Activated T-cell treated with anti-CD3 and anti-CD28 coated beads for 4 hours (primary cell): ENCODE measurements around the gene VPS54.
"Not testable (repeated sequence)": the region's sequence is repeated elsewhere in the genome, so short reads cannot be mapped to it uniquely, and the experiment has no call there.

Experiments
- DNase-seq: peaks from one replicate; pipeline ENCODE4 v3.0.0-alpha.2; 2020

Gene VPS54

DNA sequence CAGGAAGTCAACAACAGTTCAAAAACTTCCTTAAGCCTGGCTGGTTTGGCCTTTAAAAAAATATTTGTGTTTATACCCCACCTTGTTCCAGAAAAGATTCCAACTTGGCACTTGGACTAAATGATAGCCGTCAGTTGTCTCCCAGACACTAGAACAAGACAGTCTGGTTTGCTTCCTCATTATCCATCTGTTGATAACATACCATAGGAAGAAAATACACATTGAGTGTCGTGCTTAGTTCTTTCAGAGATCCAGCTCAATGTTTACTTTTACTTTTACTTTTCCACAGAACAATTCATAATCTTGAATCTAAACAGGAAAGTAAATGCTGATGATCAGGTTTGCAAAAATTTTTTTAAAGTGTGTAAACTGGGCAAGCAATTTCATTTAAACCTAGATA lies 2.4 kb upstream of the VPS54 start:
- no peak for DNase-seq

DNA sequence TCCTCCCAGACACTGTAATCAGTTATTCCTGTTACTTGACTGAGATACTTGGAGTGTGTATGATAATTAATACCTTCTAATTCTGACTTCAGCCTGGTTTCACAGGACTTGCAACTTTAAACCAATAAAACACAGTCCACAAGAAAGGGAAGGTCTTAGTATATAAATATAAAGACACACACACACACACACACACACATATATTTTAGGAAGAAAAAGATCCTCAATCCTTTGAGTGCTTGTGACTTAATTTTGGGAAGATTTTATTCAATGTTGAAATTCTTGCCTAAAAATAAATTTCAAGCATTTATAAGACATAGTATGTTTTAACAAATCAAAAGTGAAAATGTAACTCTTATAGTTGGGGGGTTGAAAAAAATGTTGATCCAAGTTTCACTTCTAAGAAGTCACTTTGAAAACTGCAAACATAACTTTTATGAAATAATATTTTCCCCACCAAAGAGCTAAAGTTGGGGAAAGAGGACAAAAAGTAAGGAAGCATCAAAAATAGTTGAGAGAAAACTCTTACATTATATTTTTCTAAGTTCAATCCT lies 824 bp upstream of the VPS54 start:
- DNase-seq = no peak

DNA sequence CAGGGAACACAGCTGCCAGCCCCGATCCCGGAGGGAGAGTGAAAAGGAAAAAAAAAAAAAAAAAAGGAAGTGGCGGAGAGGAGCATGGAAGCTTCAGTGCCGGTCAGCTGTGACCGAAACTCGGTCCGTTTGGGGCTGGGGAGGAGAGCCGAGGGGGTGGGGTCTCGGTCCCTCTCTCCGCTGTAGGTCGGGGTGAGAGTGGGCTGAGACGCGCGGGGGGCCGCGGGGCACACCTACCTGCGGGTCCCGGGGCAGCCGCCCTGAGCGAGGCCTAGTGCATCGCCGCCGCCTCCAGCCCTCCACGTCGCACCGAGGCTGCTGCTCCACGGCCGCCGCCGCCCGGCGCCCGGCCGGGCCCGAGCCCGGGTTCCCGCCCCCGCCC lies 536 bp downstream of the VPS54 start:
- DNase-seq = no peak

DNA sequence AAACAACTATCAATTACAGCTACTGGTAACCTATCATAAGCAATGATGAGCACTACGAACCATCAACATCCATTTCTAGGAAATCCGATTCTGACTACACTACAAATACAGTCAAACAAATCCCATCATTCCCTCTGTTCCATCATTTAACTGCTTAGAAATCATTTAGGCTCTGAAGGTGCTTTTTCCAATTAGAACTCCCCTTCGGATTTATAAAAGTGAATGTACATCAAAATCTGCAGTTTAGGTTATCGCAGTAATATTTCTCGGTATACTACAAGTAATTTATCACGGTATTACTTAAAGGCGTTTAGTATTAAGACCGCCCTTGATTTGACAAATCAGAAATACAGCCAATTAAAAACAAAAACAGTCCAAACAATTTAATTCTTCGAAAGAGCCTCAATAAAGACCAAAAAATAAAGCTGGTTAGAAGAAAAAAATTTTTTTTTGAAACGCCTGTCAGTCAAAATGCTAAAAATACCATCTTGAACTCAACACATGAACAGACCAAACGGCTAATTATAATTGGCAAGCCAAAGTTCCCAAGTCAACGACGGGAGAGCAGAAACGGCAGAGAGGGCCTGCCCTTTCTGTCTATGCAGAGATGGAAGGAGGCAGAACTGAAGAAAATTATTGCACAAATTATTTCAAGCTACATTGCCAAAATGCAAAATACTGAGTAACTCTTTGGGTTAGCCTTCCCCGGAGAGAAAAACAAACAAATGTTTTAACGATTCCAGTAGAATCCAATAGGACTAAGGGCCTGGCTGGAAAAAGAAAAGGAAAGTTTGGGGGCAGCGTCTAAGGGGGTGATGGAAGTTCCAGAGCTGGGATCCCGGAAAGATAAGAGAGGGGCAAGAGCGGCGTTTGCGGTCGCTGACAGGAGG lies 1.2 kb downstream of the VPS54 start:
- DNase-seq = no peak

DNA sequence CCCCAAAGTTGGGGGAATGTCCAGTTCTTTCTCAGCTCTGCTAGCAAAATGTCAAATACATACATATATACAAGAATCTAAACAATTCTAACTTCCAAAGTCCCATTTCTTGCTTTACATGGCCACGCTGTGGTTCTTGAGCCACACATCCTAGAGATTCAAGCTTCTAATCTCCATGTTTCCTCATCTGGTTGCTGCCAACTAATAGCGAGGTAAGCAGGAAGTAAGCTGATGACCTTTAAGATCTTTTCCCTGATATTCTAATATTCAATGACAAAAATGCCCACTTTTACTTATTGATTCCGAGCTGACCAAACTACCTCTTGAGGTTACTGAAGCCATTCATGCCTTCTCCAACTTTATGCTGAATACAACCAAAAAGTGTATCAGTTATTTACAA lies 3.3 kb downstream of the VPS54 start:
- no peak for DNase-seq

DNA sequence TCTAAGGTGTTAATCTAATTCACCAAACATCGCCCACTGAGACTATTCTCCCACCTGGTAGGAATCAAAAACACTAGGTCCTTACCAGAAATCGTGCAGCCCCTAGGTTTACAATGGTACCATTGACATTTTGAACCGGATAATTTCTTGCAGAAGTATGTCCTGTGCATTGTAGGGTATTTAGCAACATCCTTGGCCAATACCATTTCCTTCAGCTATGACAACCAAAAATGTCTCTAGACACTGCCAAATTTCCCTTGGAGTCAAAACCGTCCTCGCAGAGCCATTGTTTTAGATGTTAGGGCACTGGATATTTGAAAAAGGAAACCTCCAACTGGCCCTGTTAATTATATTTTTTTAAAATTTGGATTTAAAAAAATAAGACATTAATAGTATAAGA lies 3.8 kb downstream of the VPS54 start:
- DNase-seq = no peak

DNA sequence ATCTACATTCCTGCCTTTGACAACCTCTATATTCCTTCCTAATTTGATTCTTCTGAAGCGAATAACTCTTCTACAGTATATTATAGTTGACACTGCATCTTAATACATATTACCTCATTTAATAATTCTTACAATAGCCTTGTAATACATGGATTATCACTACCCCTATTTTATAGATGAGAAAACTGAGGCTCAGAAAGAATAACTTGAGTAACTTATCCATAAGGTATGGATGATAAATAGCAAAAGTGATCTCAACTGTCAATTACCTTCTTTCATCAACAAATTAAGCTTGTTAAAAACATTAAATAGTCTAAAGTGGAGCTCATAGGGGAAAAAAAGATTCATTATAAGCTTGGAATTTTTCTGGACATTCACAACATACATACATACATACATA lies 4.6 kb downstream of the VPS54 start:
- DNase-seq = no peak

DNA sequence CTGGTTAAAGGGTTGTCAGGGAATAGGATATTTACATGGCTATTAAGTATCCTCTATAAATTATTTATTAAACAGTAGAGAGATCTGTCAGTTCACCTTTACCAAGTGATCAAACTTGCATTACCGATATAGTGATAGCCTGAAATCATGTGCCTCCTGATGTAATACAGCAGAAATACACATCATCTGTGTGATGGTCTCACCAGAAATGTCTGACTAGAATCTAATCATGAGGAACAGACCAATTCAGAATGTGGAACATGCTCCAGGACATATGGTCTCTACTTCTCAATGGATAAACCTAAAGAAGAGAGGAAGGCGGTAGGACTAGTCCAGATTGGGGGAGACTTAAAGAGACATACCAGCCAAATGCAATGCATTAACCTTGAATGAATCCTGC lies 6.2 kb downstream of the VPS54 start:
- DNase-seq = no peak

DNA sequence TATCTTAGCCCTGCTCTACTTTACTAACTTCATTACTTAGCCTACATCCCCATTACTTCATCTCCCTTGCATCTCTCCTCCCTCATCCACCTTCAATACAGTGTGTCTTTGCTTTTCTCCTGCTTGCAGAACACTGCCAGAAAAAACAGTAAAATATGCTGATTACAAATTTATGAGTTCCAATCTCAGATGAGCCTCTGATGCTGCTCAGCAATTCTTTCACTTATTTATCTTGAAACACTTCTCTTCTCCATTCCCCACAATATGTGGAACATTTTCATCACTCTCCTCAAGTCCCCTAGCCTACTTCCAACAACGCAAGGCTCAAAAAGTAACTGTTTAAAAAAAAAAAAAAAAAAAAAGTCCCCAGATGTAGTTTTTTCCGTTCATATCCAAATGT lies 7.1 kb downstream of the VPS54 start:
- DNase-seq = no peak

DNA sequence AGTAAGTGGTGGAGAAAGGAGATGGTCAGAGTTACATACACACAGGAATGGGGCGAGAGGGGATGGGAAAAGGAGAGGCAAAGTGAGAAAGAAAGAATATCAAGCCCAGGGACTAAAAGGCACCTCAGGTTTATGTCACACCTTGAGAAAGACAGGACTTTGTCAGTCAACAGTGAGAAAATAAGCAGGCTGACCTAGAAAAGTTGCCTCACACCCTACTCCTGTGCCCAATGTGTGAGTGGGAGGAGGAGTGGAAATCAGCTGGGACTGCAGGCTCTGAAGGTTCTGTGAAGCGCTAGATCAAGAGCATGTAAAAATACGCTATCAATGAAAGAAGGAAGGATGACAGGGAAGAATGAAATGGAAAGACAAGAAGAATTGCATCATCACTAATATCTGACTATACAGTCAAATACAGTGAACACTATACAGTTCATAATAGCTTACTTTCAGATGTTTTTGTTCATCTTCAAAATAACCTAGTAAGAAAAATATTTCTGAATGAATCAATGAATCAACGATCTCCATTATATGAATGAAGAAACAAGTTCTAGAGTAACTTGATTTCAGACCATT lies 10.7 kb downstream of the VPS54 start:
- no peak for DNase-seq

DNA sequence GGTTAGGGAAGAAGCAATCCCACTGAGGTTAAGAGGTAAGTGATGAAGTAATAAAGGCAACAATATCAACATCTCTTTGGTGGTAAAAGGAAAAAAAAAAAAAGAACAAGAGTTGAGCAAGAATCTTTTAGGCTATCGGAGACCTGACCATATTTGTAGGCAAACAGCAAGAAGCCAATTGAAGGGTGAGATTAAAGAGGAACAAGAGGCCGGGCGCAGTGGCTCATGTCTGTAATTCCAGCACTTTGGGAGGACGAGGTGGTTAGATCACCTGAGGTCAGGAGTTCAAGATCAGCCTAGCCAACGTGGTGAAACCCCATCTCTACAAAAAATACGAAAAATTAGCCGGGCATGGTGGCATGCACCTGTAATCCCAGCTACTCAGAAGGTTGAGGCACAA lies 11.3 kb downstream of the VPS54 start:
- DNase-seq = no peak

DNA sequence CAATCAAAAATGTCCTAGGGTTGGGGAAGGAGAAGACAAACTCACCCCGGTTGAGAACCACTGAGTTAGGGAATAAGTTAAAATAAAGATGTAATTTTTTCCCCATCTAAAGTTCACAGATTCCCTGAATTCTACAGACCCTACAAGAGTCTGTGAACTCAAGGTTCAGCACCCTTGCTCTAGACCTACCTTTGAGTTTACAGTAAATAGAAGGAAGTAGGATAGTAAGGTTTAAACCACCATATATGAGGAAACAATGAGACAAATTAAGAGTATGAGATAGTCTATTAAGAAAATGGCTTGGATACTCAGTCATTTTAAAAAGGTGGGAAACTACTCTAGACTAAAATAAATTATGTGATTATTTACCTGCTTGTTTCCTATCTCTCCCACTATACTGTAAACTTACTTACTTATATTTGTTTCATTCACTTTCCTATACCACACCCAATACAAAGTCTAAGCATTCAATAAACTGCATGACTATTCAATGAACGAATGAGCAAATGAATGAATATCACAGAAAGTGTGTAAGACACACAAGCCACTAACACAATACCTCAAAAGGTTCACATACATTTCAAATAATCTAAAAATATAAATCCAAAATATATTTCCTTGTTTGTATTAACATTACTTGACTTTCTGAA lies 13.4 kb downstream of the VPS54 start:
- DNase-seq = no peak

DNA sequence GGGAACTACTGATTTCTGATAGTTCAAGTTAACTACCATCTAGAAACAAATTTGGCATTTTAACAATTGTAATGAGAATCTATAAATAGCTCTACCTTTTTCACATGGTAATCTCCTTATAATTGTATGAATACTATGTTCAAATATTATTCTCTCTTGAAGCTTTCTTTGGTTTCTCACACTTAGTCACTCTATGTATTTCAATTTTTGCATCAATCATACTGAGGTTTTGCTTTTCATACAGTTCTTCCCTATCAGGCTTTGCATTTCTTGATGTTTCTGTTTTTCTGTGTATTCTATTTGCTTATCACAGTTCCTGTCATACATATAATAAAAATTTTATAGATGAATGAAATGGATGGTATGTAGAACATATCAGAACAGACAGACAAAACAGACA lies 16.0 kb downstream of the VPS54 start:
- no peak for DNase-seq

DNA sequence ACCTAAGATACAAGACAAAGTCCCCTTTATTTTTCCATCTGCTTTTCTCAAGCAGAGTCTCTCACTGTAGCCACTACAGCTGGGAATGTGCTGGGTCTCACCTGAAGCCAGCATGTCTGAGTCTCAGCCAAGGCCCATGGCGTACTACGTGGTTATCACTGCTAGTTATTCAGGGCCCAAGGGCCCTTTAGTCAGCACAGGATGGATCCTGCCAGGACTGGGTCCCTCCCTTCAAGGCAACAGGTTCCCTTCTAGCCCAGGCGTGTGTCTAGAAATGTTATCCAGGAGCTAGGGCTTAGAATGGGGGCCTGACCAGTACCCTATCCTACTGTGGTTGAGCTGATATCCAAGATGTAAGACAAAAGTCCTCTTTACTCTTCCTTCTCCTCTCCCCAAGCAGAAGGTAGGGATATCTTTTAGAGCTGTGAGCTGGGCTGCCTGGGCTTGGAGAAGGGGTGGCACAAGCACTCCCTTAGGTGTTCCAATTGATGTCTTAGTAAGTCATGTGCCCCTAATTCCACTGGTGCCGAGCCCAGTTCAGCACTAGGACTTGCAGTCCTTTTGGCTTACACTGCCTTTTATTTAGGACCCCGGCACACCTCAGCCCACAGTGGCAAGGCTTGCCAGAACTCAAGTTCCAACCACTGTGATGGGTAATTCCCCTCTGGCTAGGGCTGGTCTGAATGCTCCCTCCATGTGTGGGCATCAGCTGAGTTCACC lies 17.7 kb downstream of the VPS54 start:
- no peak for DNase-seq

DNA sequence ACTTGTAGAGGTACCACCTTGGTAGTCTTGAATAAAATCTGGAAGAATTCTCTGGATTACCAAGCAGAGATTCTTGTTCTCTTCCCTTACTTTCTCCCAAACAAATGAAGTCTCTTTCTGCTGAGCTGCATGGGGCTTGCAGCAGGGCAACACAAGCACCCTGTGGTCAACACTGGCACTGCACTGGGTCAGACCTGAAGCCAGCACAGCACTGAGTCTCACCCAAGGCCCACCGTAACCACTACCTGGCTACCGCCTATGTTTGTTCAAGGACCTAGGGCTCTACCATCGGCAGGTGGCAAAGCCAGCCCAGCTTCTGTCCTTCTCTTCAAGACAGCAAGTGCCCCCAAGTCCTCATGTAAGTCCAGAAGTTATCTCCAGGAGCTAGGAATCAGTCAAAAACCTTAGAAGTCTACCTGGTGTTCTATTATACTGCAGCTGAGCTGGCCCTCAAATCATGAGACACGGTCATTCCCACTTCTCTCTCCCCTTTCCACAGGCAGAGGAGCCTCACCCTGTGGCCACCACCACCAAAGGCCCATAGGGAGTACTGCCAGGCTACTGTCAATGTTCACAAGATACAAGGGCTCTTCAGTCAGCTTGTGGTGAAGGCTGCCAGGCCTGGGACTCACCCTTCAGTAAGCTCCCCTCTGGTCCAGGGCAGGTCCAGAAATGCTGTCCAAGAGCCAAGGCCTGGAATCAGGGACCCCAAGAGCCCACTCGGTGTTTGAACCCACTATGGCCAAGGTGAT lies 18.4 kb downstream of the VPS54 start:
- DNase-seq = no peak

DNA sequence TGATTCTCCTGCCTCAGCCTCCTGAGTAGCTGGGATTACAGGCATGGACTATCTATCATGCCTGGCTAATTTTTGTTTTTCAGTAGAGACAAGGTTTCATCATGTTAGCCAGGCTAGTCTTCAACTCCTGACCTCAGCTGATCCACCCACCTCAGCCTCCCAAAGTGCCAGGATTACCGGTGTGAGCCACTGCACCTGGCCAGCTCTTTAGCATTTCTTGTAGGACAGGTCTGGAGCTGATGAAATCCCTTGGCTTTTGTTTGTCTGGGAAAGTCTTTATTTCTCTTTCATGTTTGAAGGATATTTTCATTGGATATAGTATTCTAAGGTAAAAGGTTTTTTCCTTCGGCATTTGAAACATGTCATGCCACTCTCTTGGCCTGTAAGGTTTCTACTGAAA lies 20.2 kb downstream of the VPS54 start:
- no peak for DNase-seq

DNA sequence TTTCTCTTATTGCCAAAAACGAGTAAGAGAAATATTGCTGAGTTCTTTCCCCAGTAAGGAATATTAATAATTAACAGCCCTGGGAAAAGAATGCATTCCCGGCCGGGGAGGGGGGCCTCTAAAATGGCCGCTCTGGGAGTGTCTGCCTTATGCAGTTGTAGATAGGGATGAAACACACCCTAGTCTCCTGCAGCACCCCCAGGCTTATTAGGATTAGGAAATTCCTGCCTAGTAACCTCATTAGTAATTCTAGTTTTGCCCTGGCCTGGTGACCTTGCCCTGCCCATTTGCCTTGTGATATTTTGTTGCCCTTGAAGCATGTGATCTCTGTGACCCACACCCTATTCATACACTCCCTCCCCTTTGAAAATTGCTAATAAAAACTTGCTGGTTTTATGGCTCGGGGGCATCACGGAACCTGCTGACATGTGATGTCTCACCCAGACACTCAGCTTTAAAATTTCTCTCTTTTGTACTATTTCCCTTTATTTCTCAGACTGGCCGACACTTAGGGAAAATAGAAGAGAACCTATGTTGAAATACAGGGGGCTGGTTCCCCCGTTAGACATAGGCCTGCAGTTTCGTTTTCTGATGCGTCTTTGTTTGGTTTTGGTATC lies 22.5 kb downstream of the VPS54 start:
- DNase-seq = not testable (repeated sequence)

DNA sequence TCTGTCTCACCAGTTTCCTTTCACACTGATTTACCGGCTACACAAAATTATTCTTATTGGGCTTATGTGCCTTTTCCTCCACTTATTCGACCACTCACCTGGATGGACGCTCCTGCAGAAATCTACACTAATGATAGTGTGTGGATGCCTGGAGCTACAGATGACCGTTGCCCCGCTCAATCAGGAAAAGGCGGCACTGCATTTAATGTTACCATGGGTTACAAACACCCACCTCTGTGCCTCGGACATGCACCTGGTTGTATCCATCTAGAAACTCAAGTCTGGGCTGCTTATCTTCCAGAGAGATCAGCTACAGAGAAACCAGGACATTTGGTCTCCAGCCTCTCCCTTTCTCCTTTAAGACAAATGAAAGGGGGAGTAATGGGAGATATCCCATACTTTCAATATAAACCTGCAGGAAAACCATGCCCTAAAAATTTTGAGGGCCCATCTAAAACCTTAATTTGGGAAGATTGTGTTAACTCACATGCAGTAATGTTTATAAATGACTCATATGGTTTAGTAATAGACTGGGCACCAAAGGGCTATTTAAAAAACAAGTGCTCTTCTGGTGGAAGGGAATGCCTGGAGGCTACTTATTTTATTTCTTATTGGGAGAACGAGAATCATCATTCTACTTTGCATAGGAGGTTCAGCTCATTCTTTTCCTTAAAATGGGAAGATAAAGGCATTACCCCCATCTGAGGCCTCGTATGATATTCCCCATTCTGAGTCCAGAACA lies 24.7 kb downstream of the VPS54 start:
- DNase-seq = not testable (repeated sequence)

DNA sequence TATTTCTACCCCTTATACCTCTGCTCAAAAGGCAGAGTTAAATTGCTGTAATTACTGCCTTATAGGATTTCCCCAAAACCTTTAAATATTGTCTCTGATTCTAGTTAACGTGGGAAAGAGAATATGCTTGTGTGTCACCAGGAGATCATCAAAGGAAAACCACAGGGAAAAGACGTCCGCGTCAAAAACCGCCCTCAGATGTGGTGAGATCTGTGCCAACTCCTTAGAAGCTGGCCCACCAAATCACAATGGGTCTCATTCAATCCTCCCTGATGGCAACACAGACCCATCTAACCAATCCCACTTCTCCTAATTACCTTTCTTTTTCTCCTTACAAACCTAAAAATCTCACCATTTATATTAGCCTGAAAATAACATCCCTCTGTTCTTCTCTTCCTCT lies 25.4 kb downstream of the VPS54 start:
- no peak for DNase-seq

DNA sequence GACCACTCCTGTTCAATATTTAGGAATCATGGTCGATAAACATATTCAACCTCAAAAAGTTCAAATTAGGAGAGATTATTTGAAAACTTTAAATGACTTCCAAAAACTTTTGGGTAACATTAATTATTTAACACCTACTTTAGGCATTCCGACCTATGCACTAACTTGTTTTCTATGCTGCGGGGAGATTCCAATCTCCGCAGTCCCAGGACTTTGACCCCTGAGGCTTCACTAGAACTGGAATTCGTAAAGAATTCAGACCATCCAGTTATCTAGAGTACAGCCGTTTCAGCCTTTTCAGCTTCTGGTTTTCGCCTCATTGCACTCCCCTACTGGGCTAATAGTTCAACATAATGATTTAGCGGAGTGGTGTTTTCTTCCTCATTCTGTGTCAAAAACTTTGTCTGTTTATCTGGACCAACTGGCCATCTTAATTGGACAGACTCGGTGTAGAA lies 26.1 kb downstream of the VPS54 start:
- not testable (repeated sequence) for DNase-seq

DNA sequence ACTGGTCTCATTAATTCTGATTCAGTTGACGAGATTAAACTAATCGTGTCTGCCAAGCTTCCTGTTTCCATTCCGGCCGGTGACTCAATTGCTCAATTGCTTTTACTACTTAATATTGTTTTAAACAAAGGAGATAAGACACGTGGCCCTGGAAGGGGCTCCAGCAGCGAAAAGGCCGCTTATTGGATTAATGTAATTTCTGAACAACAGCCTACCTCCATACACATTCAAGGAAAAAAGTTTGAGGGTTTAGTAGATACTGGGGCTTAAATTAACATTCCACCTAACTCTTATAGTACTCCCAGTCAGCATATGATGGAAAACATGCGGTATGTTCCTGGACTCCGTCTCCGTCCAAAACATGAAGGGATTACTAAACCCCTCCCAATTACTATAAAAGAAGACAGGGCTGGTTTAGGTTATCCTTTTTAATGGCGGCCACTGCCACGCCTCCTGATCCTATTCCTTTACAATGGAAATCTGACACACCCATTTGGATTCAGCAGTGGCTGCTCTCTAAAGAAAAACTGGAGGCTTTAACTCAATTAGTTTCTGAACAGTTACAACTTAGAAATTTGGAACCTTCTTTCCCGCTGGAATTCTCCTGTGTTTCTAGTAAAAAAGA lies 27.1 kb downstream of the VPS54 start:
- DNase-seq = no peak
